HepG2 (cell line): ENCODE measurements around the gene SYTL2. TPM values are rescaled to one million over a fixed set of nuclear protein-coding genes. Genes with fewer than 3 reads are reported as not detected.

Experiments
- ATAC-seq: fragments of 200-7000 bp; cut with Tn5 transposase; 3 replicates; pipeline ENCODE4 v1.9.1; 2020; ENCODE audit warnings: mild to moderate bottlenecking, moderate library complexity
- BruUV-seq: library from RNA; stranded (reverse); fragments of 400-500 nt; replicated peaks from 2 replicates; lab custom pipeline; 2021; lab: Mats Ljungman, UMichigan
- CTCF ChIA-PET: fragments of 300-600 bp; formaldehyde crosslinking; extraction: SDS; loops from one replicate; lab custom pipeline; 2021; ENCODE audit warnings: low total read pairs, inconsistent platforms, low intra/inter-chr PET ratio; lab: Yijun Ruan, JAX
- POLR2A ChIA-PET: fragments of 350-600 bp; sonication (Branson Sonifier 250); formaldehyde crosslinking; loops from one replicate; lab custom pipeline; 2020; ENCODE audit warnings: antibody characterized with exemption, inconsistent platforms; lab: Yijun Ruan, JAX
- DNase-seq: peaks from one replicate; pipeline ENCODE4 v3.0.0-alpha.2; 2015; ENCODE audit warnings: low spot score
- FAIRE-seq: peaks from 3 replicates; lab custom pipeline; 2011; peaks lifted over from hg19 to GRCh38; lab: Jason Lieb, UNC
- H2AFZ ChIP-seq: one replicate; pipeline ENCODE4 v1.6.1; 2011; ENCODE audit warnings: low read length, inconsistent platforms
- H3K27ac ChIP-seq: fragments of 300-600 bp; 3 replicates; pipeline ENCODE4 v1.8.0; 2011; ENCODE audit warnings: mixed run types, mild to moderate bottlenecking, mixed read lengths, low read length, inconsistent platforms; ENCODE audit not compliant: insufficient read depth; ENCODE audit errors: extremely low read length
- H3K27me3 ChIP-seq, 2 experiments: fragments of 200-600 bp in 1 of 2; 2 replicates in 1 of 2; 3 replicates in 1 of 2; pipeline versions ENCODE4 v1.6.0 to v1.8.0; 2011; ENCODE audit warnings: low read length in 2 of 2, mild to moderate bottlenecking in 2 of 2, moderate library complexity in 2 of 2, inconsistent platforms in 1 of 2; ENCODE audit not compliant: insufficient read depth in 2 of 2, control insufficient read depth in 1 of 2
- H3K36me3 ChIP-seq, 2 experiments: fragments of 200-600 bp in 1 of 2; replicated peaks in 1 of 2; 2 replicates in 1 of 2; 3 replicates in 1 of 2; pipeline versions ENCODE4 v1.5.1 to v1.8.0; 2011; ENCODE audit warnings: low read length in 2 of 2, inconsistent platforms in 1 of 2; ENCODE audit not compliant: insufficient read depth in 2 of 2, control insufficient read depth in 1 of 2
- H3K4me1 ChIP-seq: 2 replicates; pipeline ENCODE4 v1.5.1; 2012; ENCODE audit warnings: low read length, inconsistent platforms; ENCODE audit not compliant: insufficient read depth
- H3K4me2 ChIP-seq: 2 replicates; pipeline ENCODE4 v1.6.0; 2011; ENCODE audit warnings: low read depth, low read length, inconsistent platforms
- H3K4me3 ChIP-seq, 3 experiments: fragments of 200-600 bp in 1 of 3; sonication (generic), shearing (Covaris generic) in 1 of 3; replicated peaks in 1 of 3; 2 replicates each; pipeline ENCODE4 v1.5.1; 2011 to 2016; ENCODE audit warnings: low read length in 3 of 3, inconsistent platforms in 2 of 3, low read depth in 2 of 3, mild to moderate bottlenecking in 2 of 3, control low read depth in 1 of 3, mixed read lengths in 1 of 3; ENCODE audit not compliant: insufficient read depth in 1 of 3
- H3K79me2 ChIP-seq: one replicate; pipeline ENCODE4 v1.6.1; 2011; ENCODE audit warnings: low read length, inconsistent platforms; ENCODE audit not compliant: insufficient read depth
- H3K9ac ChIP-seq: 2 replicates; pipeline ENCODE4 v1.6.0; 2011; ENCODE audit warnings: mild to moderate bottlenecking, low read depth, low read length, inconsistent platforms; ENCODE audit not compliant: insufficient read depth
- H3K9me3 ChIP-seq: 2 replicates; pipeline ENCODE4 v1.5.1; 2012; ENCODE audit warnings: mild to moderate bottlenecking, low read length
- H4K20me1 ChIP-seq: 2 replicates; pipeline ENCODE4 v1.6.0; 2011; ENCODE audit warnings: inconsistent platforms, mild to moderate bottlenecking, low read length, moderate library complexity; ENCODE audit not compliant: insufficient read depth
- AGO1 ChIP-seq: fragments of 200-400 bp; formaldehyde crosslinking; IDR thresholded peaks from 2 replicates; pipeline ENCODE4 v1.6.1; 2017; ENCODE audit warnings: mild to moderate bottlenecking, low read depth, low read length, moderate library complexity; ENCODE audit not compliant: poor library complexity, severe bottlenecking
- CEBPB ChIP-seq: IDR thresholded peaks from 2 replicates; pipeline ENCODE4 v1.6.1; 2011; ENCODE audit warnings: low read depth, low read length, improper control_type of control experiment, borderline replicate concordance
- EP300 ChIP-seq, 3 experiments: sonication (generic) in 1 of 3; formaldehyde crosslinking in 1 of 3; IDR thresholded peaks; 2 replicates each; pipeline versions ENCODE4 v1.5.1 to v1.6.1; 2011 to 2020; ENCODE audit warnings: low read depth in 2 of 3, low read length in 2 of 3, borderline replicate concordance in 1 of 3, improper control_type of control experiment in 1 of 3, mild to moderate bottlenecking in 1 of 3, missing genetic modification reagents in 1 of 3, moderate library complexity in 1 of 3
- GFI1 ChIP-seq: sonication (generic); formaldehyde crosslinking; IDR thresholded peaks from 2 replicates; pipeline ENCODE4 v1.5.0; 2020; ENCODE audit warnings: missing genetic modification reagents, mild to moderate bottlenecking, borderline replicate concordance
- GTF3A ChIP-seq: sonication (generic); formaldehyde crosslinking; conservative IDR thresholded peaks from 2 replicates; pipeline ENCODE4 v1.4.0; 2020; ENCODE audit warnings: mild to moderate bottlenecking, missing genetic modification reagents
- JDP2 ChIP-seq: sonication (generic); formaldehyde crosslinking; IDR thresholded peaks from 2 replicates; pipeline ENCODE4 v1.8.1; 2022; ENCODE audit warnings: missing genetic modification reagents, borderline replicate concordance
- POLR2AphosphoS5 ChIP-seq: IDR thresholded peaks from 2 replicates; pipeline ENCODE4 v1.6.1; 2012; ENCODE audit warnings: low read depth, low read length
- SAP130 ChIP-seq: IDR thresholded peaks from 2 replicates; pipeline ENCODE4 v1.6.1; 2016; ENCODE audit warnings: low read depth
- TGIF2 ChIP-seq: IDR thresholded peaks from 2 replicates; pipeline ENCODE4 v1.6.1; 2016; ENCODE audit warnings: control low read depth, missing compliant biosample characterization
- ZMYM4 ChIP-seq: sonication (generic); formaldehyde crosslinking; IDR thresholded peaks from 2 replicates; pipeline ENCODE4 v1.8.1; 2023; ENCODE audit warnings: mild to moderate bottlenecking, missing genetic modification reagents
- ZNF230 ChIP-seq: sonication (generic); formaldehyde crosslinking; IDR thresholded peaks from 2 replicates; pipeline ENCODE4 v1.4.0; 2020; ENCODE audit warnings: mild to moderate bottlenecking, missing genetic modification reagents
- ZNF350 ChIP-seq: sonication (generic); formaldehyde crosslinking; IDR thresholded peaks from 2 replicates; pipeline ENCODE4 v1.4.0; 2020; ENCODE audit warnings: mild to moderate bottlenecking, low read depth, missing genetic modification reagents, borderline replicate concordance
- ZZZ3 ChIP-seq: sonication (generic); formaldehyde crosslinking; IDR thresholded peaks from 2 replicates; pipeline ENCODE4 v1.4.0; 2020; ENCODE audit warnings: missing genetic modification reagents, mild to moderate bottlenecking, borderline replicate concordance
- WGBS: methylation state at CpG from one replicate; pipeline ENCODE4 v1.1.6; 2017; ENCODE audit warnings: low lambda C conversion rate; 5-methylcytosine and 5-hydroxymethylcytosine counted together
- in situ Hi-C: cut with HindIII; loops from 2 replicates; pipeline ENCODE4 v1.10.0; 2017; ENCODE audit warnings: low pct_unique_long_range_greater_than_20kb; ENCODE audit not compliant: extremely low pct_ligation_motif_present
- intact Hi-C: fragments of 100-400 bp; cut with micrococcal nuclease; formaldehyde crosslinking; loops from one replicate; pipeline ENCODE4 v1.10.0; 2022; ENCODE audit not compliant: unreplicated experiment
- polyA plus RNA-seq, 8 experiments: library from polyadenylated mRNA; depleted of rRNA in 3 of 8; stranded (reverse) in 7 of 8; unstranded in 1 of 8; fragments of >200 nt; fragmentation: Illumina TruSeq in 4 of 8; extraction: Trizol in 4 of 8; gene quantifications; 2 replicates each; pipeline versions ENCODE4 v1.2.1 to v1.2.3, GENCODE V29; 2011 to 2016; ENCODE audit warnings: low read depth in 4 of 8, missing spikeins in 1 of 8, mixed read lengths in 1 of 8; ENCODE audit not compliant: insufficient read depth in 1 of 8
- total RNA-seq, 5 experiments: library from RNA; depleted of rRNA; stranded (reverse); fragments of >200 nt; fragmentation: Illumina TruSeq; extraction: Trizol; gene quantifications; 2 replicates each; pipeline ENCODE4 v1.2.3, GENCODE V29; 2016; ENCODE audit warnings: low read depth in 1 of 5
- TF ChIP-seq, protein P1 (sequence below): sonication (generic); formaldehyde crosslinking; IDR thresholded peaks from 2 replicates; pipeline ENCODE4 v1.4.0; 2020; ENCODE audit warnings: missing genetic modification reagents, mild to moderate bottlenecking, borderline replicate concordance
- TF ChIP-seq, protein P2 (sequence below): sonication (generic); formaldehyde crosslinking; IDR thresholded peaks from 2 replicates; pipeline ENCODE4 v1.8.1; 2023; ENCODE audit warnings: mild to moderate bottlenecking, missing genetic modification reagents
- TF ChIP-seq, protein P3 (sequence below): sonication (generic); formaldehyde crosslinking; IDR thresholded peaks from 2 replicates; pipeline ENCODE4 v1.4.0; 2020; ENCODE audit warnings: missing genetic modification reagents

The SYTL2 gene
- total and polyA plus RNA-seq, 2 of the 13 experiments (the other 11 are each of a cell fraction or from before 2014, with no cell fraction given), result 0.77 to 0.90 TPM

DNA sequence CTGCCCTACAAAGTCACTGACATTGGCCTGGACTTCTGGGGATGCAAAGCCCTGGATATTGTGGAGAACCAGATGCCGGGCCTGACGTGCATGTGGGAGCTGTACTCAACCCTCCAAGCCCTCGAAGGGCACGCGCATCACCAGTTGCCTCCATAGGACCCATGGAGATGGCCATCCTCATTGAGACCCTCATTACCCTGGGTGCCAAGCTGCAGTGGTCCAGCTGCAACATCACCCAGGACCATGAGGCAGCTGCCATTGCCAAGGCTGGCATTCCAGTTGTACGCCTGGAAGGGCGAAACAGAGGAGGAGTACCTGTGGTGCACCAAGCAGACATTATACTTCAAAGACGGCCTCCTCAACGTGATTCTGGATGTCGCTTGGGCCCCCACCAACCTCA lies 46.2 kb upstream of the SYTL2 start:
- Histone ChIP-seq H2AFZ (no peak overlapping the region), H3K27me3 (no peaks in the 10 kb centered on the region; a peak in 1 of 5 replicates), H3K79me2 (no peaks in the 10 kb centered on the region), H3K36me3 (no peaks in the 10 kb centered on the region), H3K4me2 (no peak overlapping the region), H4K20me1 (no peaks in the 10 kb centered on the region), H3K4me3 (no peak overlapping the region), H3K4me1 (peaks cover 10% of the 10 kb centered on the region), H3K9ac (no peak overlapping the region), H3K9me3 (no peaks in the 10 kb centered on the region), H3K27ac (no peak overlapping the region)
- intact Hi-C loops (loop anchor here (10.0 kb wide), 1 partner anchor 178 kb away; no protein-coding TSS in a partner anchor), in situ Hi-C loops (loop anchor here (5.0 to 10.0 kb wide), 2 partner anchors 348 to 435 kb away; no protein-coding TSS in a partner anchor)
- DNase-seq (no peak), ATAC-seq (no peak), FAIRE-seq (no peak)
- POLR2A ChIA-PET, result no interaction called here
- CTCF ChIA-PET, result no interaction called here
- 92% methylated on average over 4 of the region's 10 CpGs for WGBS
- no TSS peak for BruUV-seq
- TF ChIP-seq ZZZ3 (CRISPR knock-in tag) (no peak), EP300 (IDR thresholded peaks at IDR 0.05; ENCODE audit: low read depth in 2 of 2, low read length in 2 of 2) (no peak), EP300 (CRISPR knock-in tag; IDR thresholded peaks at IDR 0.05; ENCODE audit: borderline replicate concordance) (no peak), ZMYM4 (CRISPR knock-in tag) (no peak), GFI1 (no peak), GTF3A (CRISPR knock-in tag) (no peak), AGO1 (no peak), CEBPB (no peak), SAP130 (CRISPR knock-in tag) (no peak), POLR2AphosphoS5 (no peak), ZNF350 (CRISPR knock-in tag) (no peak), JDP2 (CRISPR knock-in tag) (no peak), TGIF2 (CRISPR knock-in tag) (no peak), ZNF230 (CRISPR knock-in tag) (no peak)
- TF ChIP-seq, protein P1, sequence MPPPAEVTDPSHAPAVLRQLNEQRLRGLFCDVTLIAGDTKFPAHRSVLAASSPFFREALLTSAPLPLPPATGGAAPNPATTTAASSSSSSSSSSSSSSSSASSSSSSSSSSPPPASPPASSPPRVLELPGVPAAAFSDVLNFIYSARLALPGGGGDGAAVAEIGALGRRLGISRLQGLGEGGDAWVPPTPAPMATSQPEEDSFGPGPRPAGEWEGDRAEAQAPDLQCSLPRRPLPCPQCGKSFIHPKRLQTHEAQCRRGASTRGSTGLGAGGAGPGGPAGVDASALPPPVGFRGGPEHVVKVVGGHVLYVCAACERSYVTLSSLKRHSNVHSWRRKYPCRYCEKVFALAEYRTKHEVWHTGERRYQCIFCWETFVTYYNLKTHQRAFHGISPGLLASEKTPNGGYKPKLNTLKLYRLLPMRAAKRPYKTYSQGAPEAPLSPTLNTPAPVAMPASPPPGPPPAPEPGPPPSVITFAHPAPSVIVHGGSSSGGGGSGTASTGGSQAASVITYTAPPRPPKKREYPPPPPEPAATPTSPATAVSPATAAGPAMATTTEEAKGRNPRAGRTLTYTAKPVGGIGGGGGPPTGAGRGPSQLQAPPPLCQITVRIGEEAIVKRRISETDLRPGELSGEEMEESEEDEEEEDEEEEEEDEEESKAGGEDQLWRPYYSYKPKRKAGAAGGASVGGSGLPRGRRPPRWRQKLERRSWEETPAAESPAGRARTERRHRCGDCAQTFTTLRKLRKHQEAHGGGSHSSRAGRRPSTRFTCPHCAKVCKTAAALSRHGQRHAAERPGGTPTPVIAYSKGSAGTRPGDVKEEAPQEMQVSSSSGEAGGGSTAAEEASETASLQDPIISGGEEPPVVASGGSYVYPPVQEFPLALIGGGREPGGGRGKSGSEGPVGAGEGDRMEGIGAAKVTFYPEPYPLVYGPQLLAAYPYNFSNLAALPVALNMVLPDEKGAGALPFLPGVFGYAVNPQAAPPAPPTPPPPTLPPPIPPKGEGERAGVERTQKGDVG (CRISPR knock-in tag), result no peak
- TF ChIP-seq, protein P2, sequence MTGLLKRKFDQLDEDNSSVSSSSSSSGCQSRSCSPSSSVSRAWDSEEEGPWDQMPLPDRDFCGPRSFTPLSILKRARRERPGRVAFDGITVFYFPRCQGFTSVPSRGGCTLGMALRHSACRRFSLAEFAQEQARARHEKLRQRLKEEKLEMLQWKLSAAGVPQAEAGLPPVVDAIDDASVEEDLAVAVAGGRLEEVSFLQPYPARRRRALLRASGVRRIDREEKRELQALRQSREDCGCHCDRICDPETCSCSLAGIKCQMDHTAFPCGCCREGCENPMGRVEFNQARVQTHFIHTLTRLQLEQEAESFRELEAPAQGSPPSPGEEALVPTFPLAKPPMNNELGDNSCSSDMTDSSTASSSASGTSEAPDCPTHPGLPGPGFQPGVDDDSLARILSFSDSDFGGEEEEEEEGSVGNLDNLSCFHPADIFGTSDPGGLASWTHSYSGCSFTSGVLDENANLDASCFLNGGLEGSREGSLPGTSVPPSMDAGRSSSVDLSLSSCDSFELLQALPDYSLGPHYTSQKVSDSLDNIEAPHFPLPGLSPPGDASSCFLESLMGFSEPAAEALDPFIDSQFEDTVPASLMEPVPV (CRISPR knock-in tag), result no peak
- TF ChIP-seq, protein P3, sequence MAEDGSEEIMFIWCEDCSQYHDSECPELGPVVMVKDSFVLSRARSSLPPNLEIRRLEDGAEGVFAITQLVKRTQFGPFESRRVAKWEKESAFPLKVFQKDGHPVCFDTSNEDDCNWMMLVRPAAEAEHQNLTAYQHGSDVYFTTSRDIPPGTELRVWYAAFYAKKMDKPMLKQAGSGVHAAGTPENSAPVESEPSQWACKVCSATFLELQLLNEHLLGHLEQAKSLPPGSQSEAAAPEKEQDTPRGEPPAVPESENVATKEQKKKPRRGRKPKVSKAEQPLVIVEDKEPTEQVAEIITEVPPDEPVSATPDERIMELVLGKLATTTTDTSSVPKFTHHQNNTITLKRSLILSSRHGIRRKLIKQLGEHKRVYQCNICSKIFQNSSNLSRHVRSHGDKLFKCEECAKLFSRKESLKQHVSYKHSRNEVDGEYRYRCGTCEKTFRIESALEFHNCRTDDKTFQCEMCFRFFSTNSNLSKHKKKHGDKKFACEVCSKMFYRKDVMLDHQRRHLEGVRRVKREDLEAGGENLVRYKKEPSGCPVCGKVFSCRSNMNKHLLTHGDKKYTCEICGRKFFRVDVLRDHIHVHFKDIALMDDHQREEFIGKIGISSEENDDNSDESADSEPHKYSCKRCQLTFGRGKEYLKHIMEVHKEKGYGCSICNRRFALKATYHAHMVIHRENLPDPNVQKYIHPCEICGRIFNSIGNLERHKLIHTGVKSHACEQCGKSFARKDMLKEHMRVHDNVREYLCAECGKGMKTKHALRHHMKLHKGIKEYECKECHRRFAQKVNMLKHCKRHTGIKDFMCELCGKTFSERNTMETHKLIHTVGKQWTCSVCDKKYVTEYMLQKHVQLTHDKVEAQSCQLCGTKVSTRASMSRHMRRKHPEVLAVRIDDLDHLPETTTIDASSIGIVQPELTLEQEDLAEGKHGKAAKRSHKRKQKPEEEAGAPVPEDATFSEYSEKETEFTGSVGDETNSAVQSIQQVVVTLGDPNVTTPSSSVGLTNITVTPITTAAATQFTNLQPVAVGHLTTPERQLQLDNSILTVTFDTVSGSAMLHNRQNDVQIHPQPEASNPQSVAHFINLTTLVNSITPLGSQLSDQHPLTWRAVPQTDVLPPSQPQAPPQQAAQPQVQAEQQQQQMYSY (CRISPR knock-in tag), result no peak
